Mesenchymal stem cell (in vitro differentiated cells and primary cell): ENCODE measurements around the gene RNF150.
A peak's percentile ranks its signal among the peaks of the same experiment; 100 is the strongest.

Source experiments
- DNase-seq: peaks from one replicate; pipeline ENCODE4 v3.0.0-alpha.2; 2013
- H2AFZ ChIP-seq: one replicate; pipeline ENCODE4 v1.6.1; 2013; ENCODE audit warnings: low read depth, mild to moderate bottlenecking, control low read depth, inconsistent platforms, low read length, moderate library complexity
- H2AK5ac ChIP-seq: 2 replicates; pipeline ENCODE4 v1.6.1; 2013; ENCODE audit warnings: low read length, moderate library complexity, mild to moderate bottlenecking, inconsistent platforms; ENCODE audit not compliant: severe bottlenecking
- H2BK120ac ChIP-seq: one replicate; pipeline ENCODE4 v1.6.1; 2013; ENCODE audit warnings: low read depth, mild to moderate bottlenecking, inconsistent platforms, low read length, moderate library complexity
- H2BK12ac ChIP-seq, 2 experiments: one replicate each; pipeline ENCODE4 v1.6.1; 2013; ENCODE audit warnings: inconsistent platforms in 2 of 2, low read length in 2 of 2, mild to moderate bottlenecking in 2 of 2, moderate library complexity in 2 of 2, control low read depth in 1 of 2
- H2BK15ac ChIP-seq: one replicate; pipeline ENCODE4 v1.6.1; 2013; ENCODE audit warnings: mild to moderate bottlenecking, low read depth, inconsistent platforms; ENCODE audit not compliant: poor library complexity, severe bottlenecking
- H2BK5ac ChIP-seq: 2 replicates; pipeline ENCODE4 v1.6.1; 2013; ENCODE audit warnings: low read depth, mild to moderate bottlenecking, low read length, control low read depth, inconsistent platforms; ENCODE audit not compliant: poor library complexity, severe bottlenecking
- H3K14ac ChIP-seq, 2 experiments: one replicate each; pipeline ENCODE4 v1.6.1; 2013; ENCODE audit warnings: inconsistent platforms in 2 of 2, low read length in 2 of 2, control low read depth in 1 of 2, mild to moderate bottlenecking in 1 of 2, moderate library complexity in 1 of 2
- H3K18ac ChIP-seq, 2 experiments: one replicate each; pipeline ENCODE4 v1.6.1; 2013; ENCODE audit warnings: inconsistent platforms in 2 of 2, low read length in 2 of 2, control low read depth in 1 of 2, low read depth in 1 of 2, mild to moderate bottlenecking in 1 of 2
- H3K23ac ChIP-seq, 2 experiments: one replicate each; pipeline ENCODE4 v1.6.1; 2013; ENCODE audit warnings: inconsistent platforms in 2 of 2, low read length in 2 of 2, mild to moderate bottlenecking in 2 of 2, moderate library complexity in 2 of 2, control low read depth in 1 of 2
- H3K27ac ChIP-seq: 2 replicates; pipeline ENCODE4 v1.5.1; 2013; ENCODE audit warnings: mild to moderate bottlenecking, moderate library complexity, low read length, control low read depth, inconsistent platforms; ENCODE audit not compliant: poor library complexity, severe bottlenecking
- H3K27me3 ChIP-seq, 2 experiments: 2 replicates each; pipeline versions ENCODE4 v1.6.1 to v1.7.0; 2013; ENCODE audit warnings: low read length in 2 of 2, mild to moderate bottlenecking in 2 of 2, moderate library complexity in 2 of 2, control low read depth in 1 of 2, inconsistent platforms in 1 of 2; ENCODE audit not compliant: control insufficient read depth in 1 of 2, insufficient read depth in 1 of 2
- H3K36me3 ChIP-seq, 2 experiments: 2 replicates each; pipeline versions ENCODE4 v1.6.1 to v1.7.0; 2013; ENCODE audit warnings: low read length in 2 of 2, control low read depth in 1 of 2, inconsistent platforms in 1 of 2, low read depth in 1 of 2, mild to moderate bottlenecking in 1 of 2; ENCODE audit not compliant: insufficient read depth in 2 of 2, control insufficient read depth in 1 of 2
- H3K4ac ChIP-seq, 2 experiments: one replicate each; pipeline ENCODE4 v1.6.1; 2013; ENCODE audit warnings: inconsistent platforms in 2 of 2, low read length in 2 of 2, mild to moderate bottlenecking in 2 of 2, moderate library complexity in 2 of 2, control low read depth in 1 of 2, low read depth in 1 of 2
- H3K4me1 ChIP-seq: 2 replicates; pipeline ENCODE4 v1.6.1; 2013; ENCODE audit warnings: low read depth, low read length, control low read depth; ENCODE audit not compliant: control insufficient read depth, insufficient read depth
- H3K4me2 ChIP-seq: 2 replicates; pipeline ENCODE4 v1.6.1; 2013; ENCODE audit warnings: low read length, mild to moderate bottlenecking, inconsistent platforms; ENCODE audit not compliant: poor library complexity, severe bottlenecking
- H3K4me3 ChIP-seq, 2 experiments: 2 replicates each; pipeline versions ENCODE4 v1.5.1 to v1.7.0; 2013; ENCODE audit warnings: low read length in 2 of 2, mild to moderate bottlenecking in 2 of 2, control low read depth in 1 of 2, low read depth in 1 of 2; ENCODE audit not compliant: insufficient read depth in 1 of 2
- H3K79me1 ChIP-seq: replicated peaks from 2 replicates; pipeline ENCODE4 v1.6.1; 2013; ENCODE audit warnings: mild to moderate bottlenecking, control low read depth, low read length, inconsistent platforms; ENCODE audit not compliant: poor library complexity, severe bottlenecking
- H3K9ac ChIP-seq: 2 replicates; pipeline ENCODE4 v1.7.0; 2013; ENCODE audit warnings: mild to moderate bottlenecking, low read length, moderate library complexity
- H3K9me3 ChIP-seq: 2 replicates; pipeline ENCODE4 v1.7.0; 2013; ENCODE audit warnings: mild to moderate bottlenecking, low read length; ENCODE audit not compliant: control insufficient read depth
- H4K8ac ChIP-seq: one replicate; pipeline ENCODE4 v1.6.1; 2013; ENCODE audit warnings: inconsistent platforms, mild to moderate bottlenecking, low read length, moderate library complexity
- H4K91ac ChIP-seq: one replicate; pipeline ENCODE4 v1.6.1; 2013; ENCODE audit warnings: mild to moderate bottlenecking, low read length, inconsistent platforms
- WGBS: methylation state at CpG from one replicate; pipeline ENCODE4 v1.1.7; 2013; ENCODE audit warnings: mixed read lengths; 5-methylcytosine and 5-hydroxymethylcytosine counted together

Gene RNF150

DNA sequence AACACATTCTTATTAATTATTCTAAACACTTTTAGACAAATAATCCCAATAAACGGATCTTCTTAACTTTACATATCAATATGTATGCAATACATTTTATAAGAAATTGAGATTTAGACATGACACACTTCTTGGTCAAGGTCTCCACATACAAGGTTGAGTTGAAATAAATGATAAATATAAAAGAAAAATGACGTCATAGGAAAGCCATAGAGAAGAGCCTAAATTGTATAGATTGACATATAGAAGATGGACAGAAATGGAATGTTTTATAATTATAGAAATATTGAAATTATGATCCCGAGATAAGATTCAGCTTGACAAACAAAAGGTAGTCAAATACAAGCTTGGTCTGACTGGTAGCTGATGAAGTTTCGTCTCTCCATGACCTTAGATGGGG, 87.4 kb downstream of the RNF150 start:
- H3K27ac ChIP-seq = no peak overlapping the region
- H2BK5ac ChIP-seq = no peak overlapping the region
- no peak overlapping the region for H3K18ac ChIP-seq
- no peak for DNase-seq
- no peak overlapping the region for H4K8ac ChIP-seq
- no peak overlapping the region for H2BK15ac ChIP-seq
- no peak overlapping the region for H2AFZ ChIP-seq
- H3K23ac ChIP-seq = no peak overlapping the region
- no peak overlapping the region for H3K4ac ChIP-seq
- no peak overlapping the region for H4K91ac ChIP-seq
- H3K27me3 ChIP-seq = no peaks in the 10 kb centered on the region
- WGBS = 79% methylated on average over 3 of the region's 4 CpGs
- H3K9ac ChIP-seq = no peak overlapping the region
- H2BK12ac ChIP-seq = no peak overlapping the region
- peaks cover 0 to 5% of the 10 kb centered on the region in 2 experiments for H3K36me3 ChIP-seq
- H3K79me1 ChIP-seq = peaks cover under 1% of the 10 kb centered on the region
- peaks cover 4% of the 10 kb centered on the region for H3K9me3 ChIP-seq
- H2AK5ac ChIP-seq = no peak overlapping the region
- no peak overlapping the region for H3K14ac ChIP-seq
- no peak overlapping the region for H2BK120ac ChIP-seq
- no peak overlapping the region for H3K4me3 ChIP-seq
- H3K4me2 ChIP-seq = no peak overlapping the region
- peaks cover 1% of the 10 kb centered on the region for H3K4me1 ChIP-seq

DNA sequence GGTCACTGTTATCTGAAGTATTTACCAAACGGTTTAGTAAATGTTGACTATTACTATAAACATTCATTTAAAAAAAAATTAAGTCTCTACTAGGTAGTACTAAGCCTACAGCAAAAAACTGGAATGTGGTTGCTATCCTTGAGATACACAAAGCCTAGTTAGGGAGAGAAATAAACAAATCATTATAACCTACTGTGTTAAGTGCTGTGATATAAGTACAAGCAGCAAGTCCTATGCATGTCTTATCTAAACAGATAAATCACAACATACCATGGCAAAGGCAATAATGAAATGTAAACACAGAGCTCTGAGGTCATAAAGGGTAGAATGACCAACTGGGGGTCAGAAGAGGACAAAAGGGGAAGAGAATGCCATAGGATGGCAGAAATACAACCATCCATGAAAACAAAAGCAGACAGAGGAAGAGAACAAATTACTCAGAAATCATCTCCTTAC, 92.2 kb downstream of the RNF150 start:
- H3K4me1 ChIP-seq = no peaks in the 10 kb centered on the region
- no peak overlapping the region for H2BK120ac ChIP-seq
- no peaks in the 10 kb centered on the region for H3K27me3 ChIP-seq
- peaks cover 6% of the 10 kb centered on the region for H3K79me1 ChIP-seq
- no peak overlapping the region for H2AK5ac ChIP-seq
- H4K8ac ChIP-seq = no peak overlapping the region
- H4K91ac ChIP-seq = no peak overlapping the region
- no peak overlapping the region for H3K18ac ChIP-seq
- H2AFZ ChIP-seq = no peak overlapping the region
- H3K14ac ChIP-seq = no peak overlapping the region
- H3K9me3 ChIP-seq = no peaks in the 10 kb centered on the region
- H2BK5ac ChIP-seq = no peak overlapping the region
- H3K9ac ChIP-seq = no peak overlapping the region
- H3K36me3 ChIP-seq = no peaks in the 10 kb centered on the region
- peak; percentile 56 for DNase-seq
- no peak overlapping the region for H3K4me2 ChIP-seq
- no peak overlapping the region for H3K4ac ChIP-seq
- H2BK15ac ChIP-seq = no peak overlapping the region
- H3K27ac ChIP-seq = no peak overlapping the region
- no CpG with 5 or more reads among the region's 1 CpG for WGBS
- H3K4me3 ChIP-seq = no peak overlapping the region
- H2BK12ac ChIP-seq = no peak overlapping the region
- H3K23ac ChIP-seq = no peak overlapping the region

DNA sequence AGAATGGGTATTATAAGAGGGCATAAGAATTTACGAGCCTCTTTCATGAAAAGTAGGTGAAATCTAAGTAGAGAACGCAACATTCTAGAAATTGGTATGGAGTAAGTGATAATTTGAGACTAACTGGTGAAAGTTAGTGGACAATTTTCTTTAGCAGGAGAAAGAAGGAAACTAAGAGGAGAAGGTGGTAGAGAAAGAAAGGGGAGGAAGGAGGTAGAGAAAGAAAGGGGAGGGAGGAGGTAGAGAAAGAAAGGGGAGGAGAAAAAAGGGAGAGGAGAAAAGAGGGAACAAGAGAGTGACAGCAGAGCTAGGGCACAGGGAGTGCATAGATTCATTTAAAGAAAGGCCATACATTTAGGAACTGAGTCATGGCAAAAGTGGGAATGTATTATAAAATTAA, 94.1 kb downstream of the RNF150 start:
- no peak overlapping the region for H2BK5ac ChIP-seq
- no peak overlapping the region for H2AFZ ChIP-seq
- no peak overlapping the region for H2BK12ac ChIP-seq
- H3K14ac ChIP-seq = no peak overlapping the region
- H3K27me3 ChIP-seq = no peaks in the 10 kb centered on the region
- H3K4ac ChIP-seq = no peak overlapping the region
- H2BK15ac ChIP-seq = no peak overlapping the region
- no peak overlapping the region for H3K23ac ChIP-seq
- H3K9ac ChIP-seq = no peak overlapping the region
- H2BK120ac ChIP-seq = no peak overlapping the region
- no peak overlapping the region for H4K8ac ChIP-seq
- DNase-seq = no peak
- H3K4me3 ChIP-seq = no peak overlapping the region
- H3K18ac ChIP-seq = no peak overlapping the region
- H3K4me1 ChIP-seq = no peaks in the 10 kb centered on the region
- no peak overlapping the region for H2AK5ac ChIP-seq
- H3K27ac ChIP-seq = no peak overlapping the region
- H3K4me2 ChIP-seq = no peak overlapping the region
- WGBS = 98% methylated on average over 2 of the region's 2 CpGs
- H4K91ac ChIP-seq = no peak overlapping the region
- peaks cover 6% of the 10 kb centered on the region for H3K79me1 ChIP-seq
- H3K9me3 ChIP-seq = no peaks in the 10 kb centered on the region
- no peaks in the 10 kb centered on the region for H3K36me3 ChIP-seq

DNA sequence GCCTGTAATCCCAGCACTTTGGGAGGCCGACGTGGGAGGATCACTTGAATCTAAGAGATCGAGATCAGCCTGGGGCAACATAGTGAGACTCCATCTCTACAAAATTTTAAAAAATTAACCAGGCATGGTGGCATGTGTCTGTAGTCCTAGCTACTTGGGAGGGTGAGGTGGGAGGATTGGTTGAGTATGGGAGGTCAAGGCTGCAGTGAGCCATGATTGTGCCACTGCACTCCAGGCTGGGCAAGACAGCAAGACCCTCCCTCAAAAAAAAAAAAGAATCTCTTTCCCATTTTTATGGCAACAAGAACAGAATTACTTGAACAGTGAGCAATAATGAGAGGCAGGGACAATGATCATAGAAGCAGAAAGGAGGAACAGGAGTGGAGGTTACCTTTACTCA, 94.8 kb downstream of the RNF150 start:
- Histone ChIP-seq H3K9me3 (no peaks in the 10 kb centered on the region), H2AK5ac (no peak overlapping the region), H3K36me3 (no peaks in the 10 kb centered on the region), H3K9ac (no peak overlapping the region), H4K91ac (no peak overlapping the region), H2BK12ac (peak overlapping the region; percentile 6 to 88), H3K23ac (no peak overlapping the region), H2BK15ac (no peak overlapping the region), H3K4me1 (no peaks in the 10 kb centered on the region), H2AFZ (no peak overlapping the region), H4K8ac (no peak overlapping the region), H3K4ac (no peak overlapping the region), H2BK120ac (no peak overlapping the region), H3K27me3 (no peaks in the 10 kb centered on the region), H3K27ac (no peak overlapping the region), H3K14ac (no peak overlapping the region), H3K18ac (peak overlapping the region; percentile 28 to 44), H3K4me3 (no peak overlapping the region), H3K4me2 (no peak overlapping the region), H3K79me1 (peaks cover 6% of the 10 kb centered on the region), H2BK5ac (no peak overlapping the region)
- no peak for DNase-seq
- WGBS = 93% methylated on average over 2 of the region's 3 CpGs
